Uterus (tissue), 4 donors: Measurements from ENCODE around the gene APOBEC3H. TPM values are rescaled to one million over a fixed set of nuclear protein-coding genes. Genes with fewer than 3 reads are reported as not detected.
A peak's percentile ranks its signal among the peaks of the same experiment; 100 is the strongest.

Experiments used
- DNase-seq, 2 donors: peaks; one replicate each; pipeline ENCODE4 v3.0.0-alpha.2; 2019 to 2020
- H3K27ac ChIP-seq, 2 donors: fragments of 200-600 bp; sonication (generic); 1 replicate in 1 of 2; 2 replicates in 1 of 2; pipeline ENCODE4 v1.5.1; 2016 to 2018
- H3K27me3 ChIP-seq, 2 donors: fragments of 200-600 bp; sonication (generic); one replicate each; pipeline ENCODE4 v1.5.1; 2018 to 2019; ENCODE audit warnings: control low read depth in 1 of 2
- H3K36me3 ChIP-seq, 2 donors: fragments of 200-600 bp; sonication (generic); one replicate each; pipeline ENCODE4 v1.5.1; 2019; ENCODE audit warnings: control low read depth in 1 of 2
- H3K4me1 ChIP-seq, 2 donors: fragments of 200-600 bp; sonication (generic); one replicate each; pipeline ENCODE4 v1.5.1; 2018 to 2019; ENCODE audit warnings: control low read depth in 1 of 2
- H3K4me3 ChIP-seq, 2 donors: fragments of 200-600 bp; sonication (generic); 1 replicate in 1 of 2; 2 replicates in 1 of 2; pipeline ENCODE4 v1.5.1; 2018 to 2019; ENCODE audit warnings: mild to moderate bottlenecking in 1 of 2
- H3K9me3 ChIP-seq, 2 donors: fragments of 200-600 bp; sonication (generic); one replicate each; pipeline ENCODE4 v1.5.1; 2019; ENCODE audit warnings: control low read depth in 1 of 2
- CTCF ChIP-seq, 4 experiments: fragments of 200-600 bp in 2 of 4; fragments of 450-650 bp in 2 of 4; sonication (generic) in 2 of 4; IDR thresholded peaks; one replicate each; pipeline ENCODE4 v1.5.1; 2016 to 2019; ENCODE audit warnings: antibody characterized with exemption in 4 of 4, mild to moderate bottlenecking in 2 of 4, moderate library complexity in 1 of 4
- POLR2A ChIP-seq, 2 donors: fragments of 450-650 bp; IDR thresholded peaks; one replicate each; pipeline ENCODE4 v1.6.1; 2016; ENCODE audit warnings: antibody characterized with exemption in 2 of 2, mild to moderate bottlenecking in 1 of 2, moderate library complexity in 1 of 2
- intact Hi-C: fragments of 100-400 bp; cut with DNase I; formaldehyde crosslinking; loops from one replicate; pipeline ENCODE4 v1.15.1; 2023; ENCODE audit warnings: low total_unique reads
- total RNA-seq, 4 donors: library from RNA; depleted of rRNA in 3 of 4; stranded (reverse); fragments of >200 nt in 3 of 4; gene quantifications; one replicate each; pipeline versions ENCODE4 v1.1.0 to v1.2.4, GENCODE V29; 2014 to 2023
- donor health status: DM: yes; HTN: yes; CAD: no.

Gene APOBEC3H
- total RNA-seq, 4 donors from 2014 or later: 0.69 TPM; not detected in 3

GRCh38 chr22:39139933-39140332 is 42.9 kb downstream of the APOBEC3H start:
- Histone ChIP-seq H3K9me3 (no peaks in the 10 kb centered on the region), H3K27me3 (no peaks in the 10 kb centered on the region), H3K27ac (no peak overlapping the region), H3K4me1 (peaks cover 0 to 12% of the 10 kb centered on the region in 2 donors), H3K4me3 (no peak overlapping the region), H3K36me3 (no peaks in the 10 kb centered on the region)
- TF ChIP-seq POLR2A (IDR thresholded peaks at IDR 0.05) (no peak), CTCF (IDR thresholded peaks at IDR 0.05) (no peak)
- intact Hi-C loops: no loop called here
- DNase-seq: no peak

GRCh38 chr22:39142088-39142680 is 45.1 kb downstream of the APOBEC3H start:
- TF ChIP-seq CTCF (IDR thresholded peaks at IDR 0.05) (no peak), POLR2A (IDR thresholded peaks at IDR 0.05) (no peak)
- Histone ChIP-seq H3K4me3 (no peak overlapping the region), H3K4me1 (peaks cover 6 to 19% of the 10 kb centered on the region in 2 donors), H3K9me3 (no peaks in the 10 kb centered on the region), H3K27ac (no peak overlapping the region), H3K27me3 (no peaks in the 10 kb centered on the region), H3K36me3 (no peaks in the 10 kb centered on the region)
- intact Hi-C loops: no loop called here
- no peak for DNase-seq

GRCh38 chr22:39144101-39144767 is 47.2 kb downstream of the APOBEC3H start:
- peak in 1 of 2 donors; percentile 46 for DNase-seq
- Histone ChIP-seq H3K27ac (peak overlapping the region; percentile 95 to 99), H3K9me3 (no peaks in the 10 kb centered on the region), H3K36me3 (no peaks in the 10 kb centered on the region), H3K4me3 (peak overlapping the region; percentile 70 to 96), H3K4me1 (peaks cover 6 to 21% of the 10 kb centered on the region in 2 donors), H3K27me3 (no peaks in the 10 kb centered on the region)
- no peak for TF ChIP-seq CTCF (IDR thresholded peaks at IDR 0.05)
- no peak for TF ChIP-seq POLR2A (IDR thresholded peaks at IDR 0.05)
- intact Hi-C loops: no loop called here

DNA sequence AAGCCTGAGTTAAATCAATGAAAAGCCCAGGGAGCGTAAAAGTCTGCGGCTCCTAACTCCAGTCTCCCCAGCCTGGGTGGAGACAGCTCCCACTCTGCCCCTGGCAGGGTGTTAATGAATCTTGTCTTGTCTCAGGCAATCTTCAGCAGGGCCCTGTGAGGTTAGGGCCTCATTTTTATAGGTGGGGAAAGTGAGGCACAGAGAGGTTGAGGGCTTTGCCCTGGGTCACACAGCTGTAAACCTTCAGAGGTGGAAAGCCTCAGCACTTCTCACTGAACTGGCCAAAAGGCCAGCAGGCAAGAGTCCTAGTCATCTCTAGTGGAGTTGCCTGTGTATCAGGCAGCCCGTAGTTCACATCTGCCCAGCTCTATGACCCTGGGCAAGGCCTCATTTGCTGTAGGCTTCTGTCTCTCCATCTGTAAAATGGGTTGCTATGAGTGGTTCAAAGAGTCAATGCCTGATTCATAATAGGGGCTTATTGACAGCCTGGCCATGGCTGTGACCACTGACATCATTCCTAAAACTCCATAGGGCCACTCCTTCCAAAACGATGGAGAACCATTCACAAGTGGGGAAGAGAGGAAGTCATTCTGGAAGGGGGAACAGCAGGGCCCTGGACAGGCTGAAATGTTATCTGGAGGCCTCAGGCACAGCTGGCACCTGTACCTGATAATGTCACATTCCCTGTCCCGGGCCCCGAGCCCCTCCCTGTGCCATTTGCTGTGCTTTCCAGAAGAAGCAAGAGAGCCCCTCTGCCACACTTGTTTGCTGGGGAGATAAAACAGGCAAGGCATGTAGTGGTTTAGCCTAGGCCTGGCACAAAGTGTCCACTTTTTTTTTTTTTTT is 49.4 kb downstream of the APOBEC3H start:
- TF ChIP-seq CTCF (IDR thresholded peaks at IDR 0.05): no peak
- TF ChIP-seq POLR2A (IDR thresholded peaks at IDR 0.05): no peak
- Histone ChIP-seq H3K36me3 (no peaks in the 10 kb centered on the region), H3K9me3 (no peaks in the 10 kb centered on the region), H3K4me1 (peaks cover 6 to 36% of the 10 kb centered on the region in 2 donors), H3K27me3 (no peaks in the 10 kb centered on the region), H3K4me3 (peak overlapping the region; percentile 70 to 96), H3K27ac (peak overlapping the region; percentile 95 to 99)
- DNase-seq: no peak
- intact Hi-C loops: no loop called here
